ENCODE measurements around the gene VAV2.
"Not testable (repeated sequence)": the region's sequence is repeated elsewhere in the genome, so short reads cannot be mapped to it uniquely, and the experiment has no call there.

The VAV2 gene

GRCh38 chr9:133767008-133767407 lies 225.1 kb downstream of the VAV2 start:
- no peak for DNase-seq (ENCODE audit: low spot score)

- not testable (repeated sequence) for DNase-seq (ENCODE audit: low spot score)
Measured at GRCh38 chr9:133766234-133766633, 225.9 kb downstream of the VAV2 start.

GRCh38 chr9:133763272-133764183 lies 228.6 kb downstream of the VAV2 start:
- no peak for DNase-seq (ENCODE audit: low spot score)

GRCh38 chr9:133762488-133763271 lies 229.4 kb downstream of the VAV2 start:
- DNase-seq (ENCODE audit: low spot score): no peak

GRCh38 chr9:133761641-133762248 lies 230.4 kb downstream of the VAV2 start:
- no peak for DNase-seq (ENCODE audit: low spot score)

GRCh38 chr9:133760713-133761290 lies 231.3 kb downstream of the VAV2 start:
- DNase-seq (ENCODE audit: low spot score): no peak

GRCh38 chr9:133759946-133760345 lies 232.2 kb downstream of the VAV2 start:
- no peak for DNase-seq (ENCODE audit: low spot score)

- no peak for DNase-seq (ENCODE audit: low spot score)
Measured at GRCh38 chr9:133759146-133759900, 232.8 kb downstream of the VAV2 start.

GRCh38 chr9:133758228-133758627 lies 233.9 kb downstream of the VAV2 start:
- DNase-seq (ENCODE audit: low spot score): no peak

GRCh38 chr9:133754688-133755227 lies 237.4 kb downstream of the VAV2 start:
- DNase-seq (ENCODE audit: low spot score): no peak

GRCh38 chr9:133754187-133754586 lies 237.9 kb downstream of the VAV2 start:
- DNase-seq (ENCODE audit: low spot score): no peak

- DNase-seq (ENCODE audit: low spot score): no peak
Measured at GRCh38 chr9:133752739-133753446, 239.2 kb downstream of the VAV2 start.

- DNase-seq (ENCODE audit: low spot score): no peak
Measured at GRCh38 chr9:133750982-133751649, 241.0 kb downstream of the VAV2 start.

GRCh38 chr9:133747309-133747708 lies 244.8 kb downstream of the VAV2 start:
- DNase-seq (ENCODE audit: low spot score): no peak

- not testable (repeated sequence) for DNase-seq (ENCODE audit: low spot score)
Measured at GRCh38 chr9:133744528-133744927, 247.6 kb downstream of the VAV2 start.

GRCh38 chr9:133742849-133743444 lies 249.2 kb downstream of the VAV2 start:
- DNase-seq (ENCODE audit: low spot score): peak; percentile 74

- DNase-seq (ENCODE audit: low spot score): no peak
Measured at GRCh38 chr9:133742251-133742650, 249.9 kb downstream of the VAV2 start.

GRCh38 chr9:133741716-133742115 lies 250.4 kb downstream of the VAV2 start:
- DNase-seq (ENCODE audit: low spot score): no peak

GRCh38 chr9:133740911-133741310 lies 251.2 kb downstream of the VAV2 start:
- DNase-seq (ENCODE audit: low spot score): no peak
